GM19099 (cell line): ENCODE measurements around the gene ACTL6B.

Experiments
- POLR2A ChIP-seq: IDR thresholded peaks from 3 replicates; pipeline ENCODE4 v1.6.1; 2011; ENCODE audit warnings: low read depth; ENCODE audit not compliant: insufficient read length; ENCODE audit errors: extremely low read depth

ACTL6B gene

GRCh38 chr7:100677308-100678267 is 21.3 kb upstream of the ACTL6B start:
- TF ChIP-seq POLR2A: no peak

GRCh38 chr7:100676501-100677306 is 20.5 kb upstream of the ACTL6B start:
- no peak for TF ChIP-seq POLR2A

GRCh38 chr7:100675581-100676350 is 19.5 kb upstream of the ACTL6B start:
- TF ChIP-seq POLR2A: no peak

- no peak for TF ChIP-seq POLR2A
These were observed 18.8 kb upstream of the ACTL6B start for GRCh38 chr7:100675105-100675451.

GRCh38 chr7:100674411-100675104 is 18.3 kb upstream of the ACTL6B start:
- no peak for TF ChIP-seq POLR2A

GRCh38 chr7:100673942-100674410 is 17.7 kb upstream of the ACTL6B start:
- TF ChIP-seq POLR2A: peak; percentile 48

GRCh38 chr7:100673302-100673941 is 17.2 kb upstream of the ACTL6B start, which contains the start of gene GNB2:
TSS of gene GNB2 (plus strand) at chr7:100673740. CDS start at chr7:100676266, 2,526 bp downstream.
- peak; percentile 51 for TF ChIP-seq POLR2A

GRCh38 chr7:100671353-100672327 is 15.4 kb upstream of the ACTL6B start:
- no peak for TF ChIP-seq POLR2A

- TF ChIP-seq POLR2A: no peak
These were observed 13.8 kb upstream of the ACTL6B start for GRCh38 chr7:100670074-100670473.

- no peak for TF ChIP-seq POLR2A
These were observed 11.8 kb upstream of the ACTL6B start for GRCh38 chr7:100668069-100668449.

- TF ChIP-seq POLR2A: no peak
These were observed 11.3 kb upstream of the ACTL6B start for GRCh38 chr7:100667331-100668068.

GRCh38 chr7:100665168-100665726 is 9.0 kb upstream of the ACTL6B start:
- no peak for TF ChIP-seq POLR2A
